WTC11 (cell line): Measurements from ENCODE around the gene PARD3B. TPM values are rescaled to one million over a fixed set of nuclear protein-coding genes. Genes with fewer than 3 reads are reported as not detected.

Experiments
- ATAC-seq: fragments of 200-7000 bp; cut with Tn5 transposase; 2 replicates; pipeline ENCODE4 v1.10.0; 2021; ENCODE audit warnings: mild to moderate bottlenecking, moderate library complexity
- CTCF ChIA-PET: fragments of 300-600 bp; sonication (Branson Sonifier 250); formaldehyde crosslinking; loops from one replicate; lab custom pipeline; 2021; ENCODE audit warnings: antibody characterized with exemption; lab: Charles Lee
- POLR2A ChIA-PET: fragments of 350-600 bp; sonication (Branson Sonifier 250); formaldehyde crosslinking; loops from one replicate; lab custom pipeline; 2021; ENCODE audit warnings: antibody characterized with exemption; lab: Charles Lee
- DNase-seq: peaks from one replicate; pipeline ENCODE4 v3.0.0; 2021; ENCODE audit warnings: low spot score
- H3K27ac Mint-ChIP-seq: 2 replicates; pipeline ENCODE4 v1.8.0; 2021; ENCODE audit warnings: mixed read lengths
- H3K27me3 Mint-ChIP-seq: 2 replicates; pipeline ENCODE4 v1.8.0; 2021; ENCODE audit warnings: low read depth, mild to moderate bottlenecking, moderate library complexity, mixed read lengths
- H3K36me3 Mint-ChIP-seq: 2 replicates; pipeline ENCODE4 v1.8.0; 2021; ENCODE audit warnings: mixed read lengths
- H3K4me1 Mint-ChIP-seq: 2 replicates; pipeline ENCODE4 v1.8.0; 2022; ENCODE audit warnings: mixed read lengths
- H3K4me3 Mint-ChIP-seq: 2 replicates; pipeline ENCODE4 v1.8.0; 2021; ENCODE audit warnings: mild to moderate bottlenecking, moderate library complexity, mixed read lengths
- H3K9me3 Mint-ChIP-seq: 2 replicates; pipeline ENCODE4 v1.8.0; 2021; ENCODE audit warnings: mixed read lengths
- ATF1 ChIP-seq: sonication (generic); formaldehyde crosslinking; IDR thresholded peaks from 2 replicates; pipeline ENCODE4 v1.8.1; 2023; ENCODE audit warnings: mild to moderate bottlenecking, moderate library complexity, missing genetic modification reagents
- ATF6 ChIP-seq: sonication (generic); formaldehyde crosslinking; IDR thresholded peaks from 2 replicates; pipeline ENCODE4 v1.8.1; 2023; ENCODE audit warnings: mild to moderate bottlenecking, missing genetic modification reagents
- CBFB ChIP-seq: sonication (generic); formaldehyde crosslinking; IDR thresholded peaks from 2 replicates; pipeline ENCODE4 v1.8.1; 2022; ENCODE audit warnings: mild to moderate bottlenecking, low read depth, missing genetic modification reagents
- EMX1 ChIP-seq: fragments of 250-450 bp; sonication (Bioruptor Pico); IDR thresholded peaks from 2 replicates; pipeline ENCODE4 v1.8.0; 2021; ENCODE audit warnings: mild to moderate bottlenecking
- GABPB1 ChIP-seq: sonication (generic); formaldehyde crosslinking; IDR thresholded peaks from 2 replicates; pipeline ENCODE4 v1.8.1; 2023; ENCODE audit warnings: mild to moderate bottlenecking, missing genetic modification reagents
- IRF1 ChIP-seq: sonication (generic); formaldehyde crosslinking; IDR thresholded peaks from 2 replicates; pipeline ENCODE4 v1.8.0; 2023; ENCODE audit warnings: missing genetic modification reagents
- JUN ChIP-seq: sonication (generic); formaldehyde crosslinking; IDR thresholded peaks from 2 replicates; pipeline ENCODE4 v1.8.0; 2023; ENCODE audit warnings: mild to moderate bottlenecking, missing genetic modification reagents
- MXD4 ChIP-seq: fragments of 250-450 bp; sonication (Bioruptor Pico); IDR thresholded peaks from 2 replicates; pipeline ENCODE4 v1.8.0; 2021; ENCODE audit warnings: mild to moderate bottlenecking, moderate library complexity, borderline replicate concordance
- OVOL2 ChIP-seq: fragments of 250-450 bp; sonication (Bioruptor Pico); IDR thresholded peaks from 2 replicates; pipeline ENCODE4 v1.9.0; 2021; ENCODE audit warnings: mild to moderate bottlenecking, borderline replicate concordance
- ZBTB21 ChIP-seq: sonication (generic); formaldehyde crosslinking; IDR thresholded peaks from 2 replicates; pipeline ENCODE4 v1.8.1; 2023; ENCODE audit warnings: mild to moderate bottlenecking, missing genetic modification reagents, borderline replicate concordance
- ZNF232 ChIP-seq: sonication (generic); formaldehyde crosslinking; IDR thresholded peaks from 2 replicates; pipeline ENCODE4 v1.8.0; 2022; ENCODE audit warnings: mild to moderate bottlenecking, missing genetic modification reagents
- ZNF396 ChIP-seq: fragments of 250-450 bp; sonication (Bioruptor Pico); IDR thresholded peaks from 2 replicates; pipeline ENCODE4 v1.8.0; 2021; ENCODE audit warnings: mild to moderate bottlenecking, moderate library complexity, borderline replicate concordance
- ZNF425 ChIP-seq: fragments of 250-450 bp; sonication (Bioruptor Pico); conservative IDR thresholded peaks from 2 replicates; pipeline ENCODE4 v1.9.0; 2021; ENCODE audit warnings: mild to moderate bottlenecking
- ZNF512 ChIP-seq: sonication (generic); formaldehyde crosslinking; IDR thresholded peaks from 2 replicates; pipeline ENCODE4 v1.8.1; 2022; ENCODE audit warnings: missing genetic modification reagents, borderline replicate concordance
- ZNF532 ChIP-seq: fragments of 250-450 bp; sonication (Bioruptor Pico); IDR thresholded peaks from 2 replicates; pipeline ENCODE4 v1.9.0; 2021; ENCODE audit warnings: mild to moderate bottlenecking, borderline replicate concordance
- total RNA-seq: library from RNA; stranded (reverse); gene quantifications from 3 replicates; pipeline ENCODE4 v1.2.3, GENCODE V29; 2021

The PARD3B gene
- total RNA-seq, 1 experiment from 2014 or later = 5.6 TPM

- TF ChIP-seq IRF1 (CRISPR knock-in tag) (no peak), CBFB (CRISPR knock-in tag) (no peak), ATF6 (no peak), MXD4 (no peak), ZNF532 (CRISPR knock-in tag) (no peak), ZNF425 (no peak)
Observed at GRCh38 chr2:204652063-204652462, 106.8 kb downstream of the PARD3B start (continued).

GRCh38 chr2:204654669-204655068 lies 109.4 kb downstream of the PARD3B start:
- peaks cover 34% of the 10 kb centered on the region for H3K9me3 Mint-ChIP-seq
- H3K27me3 Mint-ChIP-seq = peaks cover 3% of the 10 kb centered on the region; the same call in 1 of the 2 replicates
- ChIA-PET CTCF (no interaction called here), POLR2A (no interaction called here)
- TF ChIP-seq ZNF396 (CRISPR knock-in tag) (no peak), ZNF232 (CRISPR knock-in tag) (no peak), JUN (no peak), GABPB1 (no peak), ZBTB21 (no peak), ZNF512 (CRISPR knock-in tag) (no peak), ZNF425 (no peak), OVOL2 (CRISPR knock-in tag) (no peak), EMX1 (no peak), ATF1 (CRISPR knock-in tag) (no peak)
- no peak for DNase-seq
- ATAC-seq = no peak
- no peak overlapping the region for H3K27ac Mint-ChIP-seq
- peaks cover 5% of the 10 kb centered on the region for H3K4me1 Mint-ChIP-seq
- no peak overlapping the region for H3K4me3 Mint-ChIP-seq
- H3K36me3 Mint-ChIP-seq = peaks cover 23% of the 10 kb centered on the region
